HG03097 (cell line): ENCODE measurements around the gene LSP1.
"Not testable (repeated sequence)": the region's sequence is repeated elsewhere in the genome, so short reads cannot be mapped to it uniquely, and the experiment has no call there.

Experiments
- ATAC-seq: cut with Tn5 transposase; IDR thresholded peaks from one replicate; pipeline ENCODE4 v1.9.1; 2021; ENCODE audit not compliant: unreplicated experiment, low FRiP score

LSP1 gene

GRCh38 chr11:1852877-1853276 is at the start of gene LSP1:
Gene LSP1 (plus strand): TSS chr11:1853084. CDS start chr11:1853145, 61 bp downstream.
- peak; percentile 34 for ATAC-seq

GRCh38 chr11:1803246-1803645 is 49.6 kb upstream of the LSP1 start:
- ATAC-seq: no peak

GRCh38 chr11:1803835-1804519 is 48.9 kb upstream of the LSP1 start:
- not testable (repeated sequence) for ATAC-seq

- no peak for ATAC-seq
Measured at GRCh38 chr11:1805525-1805924, 47.4 kb upstream of the LSP1 start.

GRCh38 chr11:1807264-1807995 is 45.5 kb upstream of the LSP1 start:
- ATAC-seq: no peak

- ATAC-seq: no peak
Measured at GRCh38 chr11:1810761-1811160, 42.1 kb upstream of the LSP1 start.

- ATAC-seq: no peak
Measured at GRCh38 chr11:1812274-1812673, 40.6 kb upstream of the LSP1 start.

- ATAC-seq: no peak
Measured at GRCh38 chr11:1812801-1813200, 40.1 kb upstream of the LSP1 start.

GRCh38 chr11:1813356-1813755 is 39.5 kb upstream of the LSP1 start:
- not testable (repeated sequence) for ATAC-seq

GRCh38 chr11:1814691-1815090 is 38.2 kb upstream of the LSP1 start:
- ATAC-seq: no peak

- ATAC-seq: no peak
Measured at GRCh38 chr11:1815311-1815710, 37.6 kb upstream of the LSP1 start.

- no peak for ATAC-seq
Measured at GRCh38 chr11:1815751-1816150, 37.1 kb upstream of the LSP1 start.

- ATAC-seq: no peak
Measured at GRCh38 chr11:1817000-1817399, 35.9 kb upstream of the LSP1 start.

GRCh38 chr11:1817511-1817910 is 35.4 kb upstream of the LSP1 start:
- no peak for ATAC-seq

- ATAC-seq: no peak
Measured at GRCh38 chr11:1819074-1819473, 33.8 kb upstream of the LSP1 start.

GRCh38 chr11:1820463-1821325 is 32.2 kb upstream of the LSP1 start:
- ATAC-seq: no peak

- no peak for ATAC-seq
Measured at GRCh38 chr11:1821562-1821961, 31.3 kb upstream of the LSP1 start.

- no peak for ATAC-seq
Measured at GRCh38 chr11:1822648-1823375, 30.1 kb upstream of the LSP1 start.

- no peak for ATAC-seq
Measured at GRCh38 chr11:1823376-1824220, 29.3 kb upstream of the LSP1 start.
